K562 (cell line): Measurements from ENCODE around the gene PSMD2. TPM values are rescaled to one million over a fixed set of nuclear protein-coding genes. Genes with fewer than 3 reads are reported as not detected.

Source experiments
- HDGF ChIP-seq: fragments of 450-650 bp; IDR thresholded peaks from 2 replicates; pipeline ENCODE4 v1.6.1; 2016
- MXI1 ChIP-seq: IDR thresholded peaks from 2 replicates; pipeline ENCODE4 v1.6.1; 2011; ENCODE audit warnings: low read depth, mild to moderate bottlenecking, improper control_type of control experiment, low read length
- NBN ChIP-seq: fragments of 450-650 bp; IDR thresholded peaks from 2 replicates; pipeline ENCODE4 v1.6.1; 2016; ENCODE audit warnings: low read depth, mild to moderate bottlenecking
- POLR2A ChIP-seq: fragments of 450-650 bp; conservative IDR thresholded peaks from 2 replicates; pipeline ENCODE4 v1.6.1; 2016
- SIN3A ChIP-seq, 2 experiments: fragments of 150-350 bp in 1 of 2; IDR thresholded peaks; 2 replicates each; pipeline ENCODE4 v1.6.1; 2011 to 2016; ENCODE audit warnings: borderline replicate concordance in 2 of 2, low read depth in 2 of 2, low read length in 2 of 2, mild to moderate bottlenecking in 2 of 2, moderate library complexity in 2 of 2; ENCODE audit not compliant: control insufficient read depth in 1 of 2
- SMARCB1 ChIP-seq: IDR thresholded peaks from 2 replicates; pipeline ENCODE4 v1.6.1; 2011; ENCODE audit warnings: improper control_type of control experiment, low read depth; ENCODE audit not compliant: insufficient read length
- TAF1 ChIP-seq: IDR thresholded peaks from 2 replicates; pipeline ENCODE4 v1.6.1; 2011; ENCODE audit warnings: mild to moderate bottlenecking, low read length, moderate library complexity; ENCODE audit not compliant: insufficient read depth, control insufficient read depth, severe bottlenecking; ENCODE audit errors: extremely low read depth
- TBP ChIP-seq: optimal IDR thresholded peaks from 2 replicates; pipeline ENCODE3; 2011; ENCODE audit warnings: low read depth, low read length, improper control_type of control experiment
- ZNF445 ChIP-seq: fragments of 250-450 bp; sonication (Bioruptor Pico); IDR thresholded peaks from 2 replicates; pipeline ENCODE4 v1.4.0; 2020; ENCODE audit warnings: low read depth, mild to moderate bottlenecking, moderate library complexity
- ZNF766 ChIP-seq: fragments of 200-800 bp; sonication (Bioruptor generic); conservative IDR thresholded peaks from 2 replicates; pipeline ENCODE4 v1.6.1; 2016; ENCODE audit warnings: missing genetic modification characterization, missing compliant biosample characterization
- polyA plus RNA-seq, 8 experiments: library from polyadenylated mRNA; depleted of rRNA in 4 of 8; stranded (reverse) in 5 of 8; unstranded in 3 of 8; fragments of >200 nt; fragmentation: Nextera tagmentation in 2 of 8; fragmentation: Illumina TruSeq in 1 of 8; extraction: Ambion mirVana in 2 of 8; extraction: Trizol in 1 of 8; gene quantifications; 2 replicates each; pipeline versions ENCODE4 v1.2.1 to v1.2.3, GENCODE V29; 2011 to 2014; ENCODE audit warnings: inconsistent platforms in 1 of 8, missing spikeins in 1 of 8
- total RNA-seq, 7 experiments: library from RNA; depleted of rRNA in 6 of 7; stranded (reverse); fragments of >200 nt in 6 of 7; fragmentation: Illumina TruSeq in 2 of 7; extraction: Trizol in 2 of 7; gene quantifications; 2 replicates each; pipeline versions ENCODE4 v1.2.1 to v1.2.3, GENCODE V29; 2011 to 2021; ENCODE audit warnings: low replicate concordance in 1 of 7
- TF ChIP-seq, protein P1 (sequence below): fragments of 450-650 bp; IDR thresholded peaks from 2 replicates; pipeline ENCODE4 v1.6.1; 2017; ENCODE audit warnings: mild to moderate bottlenecking, moderate library complexity
- TF ChIP-seq, protein P2 (sequence below): sonication (generic); formaldehyde crosslinking; IDR thresholded peaks from 2 replicates; pipeline ENCODE4 v1.8.1; 2023; ENCODE audit warnings: mild to moderate bottlenecking, missing genetic modification reagents
- TF ChIP-seq, protein P3 (sequence below): sonication (generic); formaldehyde crosslinking; IDR thresholded peaks from 2 replicates; pipeline ENCODE4 v1.9.0; 2022; ENCODE audit warnings: mild to moderate bottlenecking, missing genetic modification reagents
- TF ChIP-seq, protein P4 (sequence below): sonication (generic); formaldehyde crosslinking; IDR thresholded peaks from 2 replicates; pipeline ENCODE4 v1.5.0; 2020; ENCODE audit warnings: missing genetic modification reagents
- TF ChIP-seq, protein P5 (sequence below), 3 experiments: fragments of 200-800 bp in 1 of 3; sonication (Bioruptor generic) in 1 of 3; sonication (generic) in 1 of 3; formaldehyde crosslinking in 1 of 3; IDR thresholded peaks; 2 replicates each; pipeline versions ENCODE4 v1.6.1 to v1.8.0; 2016 to 2022; ENCODE audit warnings: mild to moderate bottlenecking in 2 of 3, missing compliant biosample characterization in 2 of 3, missing genetic modification characterization in 2 of 3, missing genetic modification reagents in 1 of 3
- TF ChIP-seq, protein P6 (sequence below): fragments of 250-450 bp; sonication (Bioruptor Pico); IDR thresholded peaks from 2 replicates; pipeline ENCODE4 v1.8.0; 2021; ENCODE audit warnings: moderate library complexity, mild to moderate bottlenecking, inconsistent platforms

Gene PSMD2
- total and polyA plus RNA-seq, 9 of the 15 experiments (the other 6 are each of a cell fraction or from before 2014, with no cell fraction given): 152 to 484 (median 295) TPM

DNA sequence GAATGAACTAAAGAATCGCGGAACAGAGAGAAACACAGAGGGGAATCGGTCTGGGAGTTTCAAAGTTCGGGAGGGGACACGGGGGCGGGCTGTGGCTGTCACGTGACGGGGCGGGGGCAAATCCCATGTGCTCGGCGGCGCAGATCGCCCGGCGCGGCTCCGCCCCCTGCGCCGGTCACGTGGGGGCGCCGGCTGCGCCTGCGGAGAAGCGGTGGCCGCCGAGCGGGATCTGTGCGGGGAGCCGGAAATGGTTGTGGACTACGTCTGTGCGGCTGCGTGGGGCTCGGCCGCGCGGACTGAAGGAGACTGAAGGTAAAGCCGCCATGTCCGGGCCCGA lies 15.3 kb downstream of the PSMD2 start, which contains the start of gene EIF4G1 (continued):
- TF ChIP-seq, protein P1, sequence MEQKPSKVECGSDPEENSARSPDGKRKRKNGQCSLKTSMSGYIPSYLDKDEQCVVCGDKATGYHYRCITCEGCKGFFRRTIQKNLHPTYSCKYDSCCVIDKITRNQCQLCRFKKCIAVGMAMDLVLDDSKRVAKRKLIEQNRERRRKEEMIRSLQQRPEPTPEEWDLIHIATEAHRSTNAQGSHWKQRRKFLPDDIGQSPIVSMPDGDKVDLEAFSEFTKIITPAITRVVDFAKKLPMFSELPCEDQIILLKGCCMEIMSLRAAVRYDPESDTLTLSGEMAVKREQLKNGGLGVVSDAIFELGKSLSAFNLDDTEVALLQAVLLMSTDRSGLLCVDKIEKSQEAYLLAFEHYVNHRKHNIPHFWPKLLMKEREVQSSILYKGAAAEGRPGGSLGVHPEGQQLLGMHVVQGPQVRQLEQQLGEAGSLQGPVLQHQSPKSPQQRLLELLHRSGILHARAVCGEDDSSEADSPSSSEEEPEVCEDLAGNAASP: no peak
- TF ChIP-seq, protein P2, sequence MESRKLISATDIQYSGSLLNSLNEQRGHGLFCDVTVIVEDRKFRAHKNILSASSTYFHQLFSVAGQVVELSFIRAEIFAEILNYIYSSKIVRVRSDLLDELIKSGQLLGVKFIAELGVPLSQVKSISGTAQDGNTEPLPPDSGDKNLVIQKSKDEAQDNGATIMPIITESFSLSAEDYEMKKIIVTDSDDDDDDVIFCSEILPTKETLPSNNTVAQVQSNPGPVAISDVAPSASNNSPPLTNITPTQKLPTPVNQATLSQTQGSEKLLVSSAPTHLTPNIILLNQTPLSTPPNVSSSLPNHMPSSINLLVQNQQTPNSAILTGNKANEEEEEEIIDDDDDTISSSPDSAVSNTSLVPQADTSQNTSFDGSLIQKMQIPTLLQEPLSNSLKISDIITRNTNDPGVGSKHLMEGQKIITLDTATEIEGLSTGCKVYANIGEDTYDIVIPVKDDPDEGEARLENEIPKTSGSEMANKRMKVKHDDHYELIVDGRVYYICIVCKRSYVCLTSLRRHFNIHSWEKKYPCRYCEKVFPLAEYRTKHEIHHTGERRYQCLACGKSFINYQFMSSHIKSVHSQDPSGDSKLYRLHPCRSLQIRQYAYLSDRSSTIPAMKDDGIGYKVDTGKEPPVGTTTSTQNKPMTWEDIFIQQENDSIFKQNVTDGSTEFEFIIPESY: 0 out of 2 replicates have a peak, but pooled peaks have one; percentile 20
- TF ChIP-seq SMARCB1 (no peak), MXI1 (peak; percentile 78; the same call in 1 of the 2 replicates), TBP (peak; percentile 87), NBN (0 out of 2 replicates have a peak, but pooled peaks have one; percentile 2), SIN3A (IDR thresholded peaks at IDR 0.05; ENCODE audit: borderline replicate concordance in 2 of 2, control insufficient read depth in 1 of 2, low read depth in 2 of 2, low read length in 2 of 2) (peak in 1 of 2 experiments; percentile 59; a peak in 1 of 4 replicates), ZNF766 (CRISPR knock-in tag) (0 out of 2 replicates have a peak, but pooled peaks have one; percentile 3), POLR2A (peak; percentile 62), HDGF (no peak), TAF1 (peak; percentile 88), ZNF445 (CRISPR knock-in tag) (no peak)
- TF ChIP-seq, protein P3, sequence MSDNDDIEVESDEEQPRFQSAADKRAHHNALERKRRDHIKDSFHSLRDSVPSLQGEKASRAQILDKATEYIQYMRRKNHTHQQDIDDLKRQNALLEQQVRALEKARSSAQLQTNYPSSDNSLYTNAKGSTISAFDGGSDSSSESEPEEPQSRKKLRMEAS: peak; percentile 89
- TF ChIP-seq, protein P4, sequence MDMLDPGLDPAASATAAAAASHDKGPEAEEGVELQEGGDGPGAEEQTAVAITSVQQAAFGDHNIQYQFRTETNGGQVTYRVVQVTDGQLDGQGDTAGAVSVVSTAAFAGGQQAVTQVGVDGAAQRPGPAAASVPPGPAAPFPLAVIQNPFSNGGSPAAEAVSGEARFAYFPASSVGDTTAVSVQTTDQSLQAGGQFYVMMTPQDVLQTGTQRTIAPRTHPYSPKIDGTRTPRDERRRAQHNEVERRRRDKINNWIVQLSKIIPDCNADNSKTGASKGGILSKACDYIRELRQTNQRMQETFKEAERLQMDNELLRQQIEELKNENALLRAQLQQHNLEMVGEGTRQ (CRISPR knock-in tag): peak; percentile 99
- TF ChIP-seq, protein P5, sequence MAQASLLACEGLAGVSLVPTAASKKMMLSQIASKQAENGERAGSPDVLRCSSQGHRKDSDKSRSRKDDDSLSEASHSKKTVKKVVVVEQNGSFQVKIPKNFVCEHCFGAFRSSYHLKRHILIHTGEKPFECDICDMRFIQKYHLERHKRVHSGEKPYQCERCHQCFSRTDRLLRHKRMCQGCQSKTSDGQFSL (CRISPR knock-in tag; IDR thresholded peaks at IDR 0.05): peak; percentile 80
- TF ChIP-seq, protein P5 (tag; IDR thresholded peaks at IDR 0.05): no peak
- TF ChIP-seq, protein P6, sequence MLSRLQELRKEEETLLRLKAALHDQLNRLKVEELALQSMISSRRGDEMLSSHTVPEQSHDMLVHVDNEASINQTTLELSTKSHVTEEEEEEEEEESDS (CRISPR knock-in tag): no peak
